NCI-H187 treated with DMSO at 0.1 percent for 48 hours (cell line): ENCODE results near the gene ENO4.

Source experiments
- DNase-seq: peaks from one replicate; lab custom pipeline; 2025; lab: John Stamatoyannopoulos, UW

ENO4 gene

DNA sequence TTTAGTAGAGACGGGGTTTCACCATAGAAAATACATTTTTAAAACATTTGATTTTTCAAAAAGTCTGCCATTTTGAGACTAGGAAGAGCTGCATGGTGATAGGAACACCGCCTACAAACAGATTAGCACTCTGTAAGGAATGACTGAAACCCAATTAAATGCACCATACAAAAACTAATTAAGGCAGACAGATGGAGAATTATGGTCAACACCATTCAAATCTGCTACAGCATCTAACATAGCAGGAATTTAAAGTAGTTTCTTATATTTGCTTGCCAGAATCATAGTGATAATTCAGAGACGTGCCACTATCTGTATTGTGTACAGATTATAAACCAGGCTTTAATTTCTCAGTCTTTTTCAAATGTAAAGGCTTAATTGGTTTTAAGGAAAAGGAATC lies 68.2 kb downstream of the ENO4 start:
- no peak for DNase-seq

DNA sequence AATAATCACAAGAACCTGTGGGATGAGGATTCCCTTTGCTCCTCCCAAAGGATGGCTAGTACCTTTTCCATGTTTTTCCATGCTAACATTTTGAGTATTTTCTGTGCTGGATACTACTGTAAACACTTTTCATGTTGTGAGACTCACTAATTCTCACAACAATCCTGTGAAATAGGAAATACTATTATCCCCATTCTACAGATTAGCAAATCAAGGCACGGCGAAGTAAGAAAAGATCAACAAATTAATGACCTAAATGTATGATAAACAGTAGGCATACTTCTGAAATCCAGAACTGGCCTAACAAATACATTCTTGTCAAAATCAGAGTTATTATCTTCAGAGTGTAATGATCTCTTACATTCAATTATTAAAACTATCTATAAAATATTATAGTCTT lies 69.3 kb downstream of the ENO4 start:
- no peak for DNase-seq

GRCh38 chr10:116919164-116919563 lies 69.9 kb downstream of the ENO4 start:
- no peak for DNase-seq

- DNase-seq = no peak
Observed at GRCh38 chr10:116919706-116920105, 70.4 kb downstream of the ENO4 start.

DNA sequence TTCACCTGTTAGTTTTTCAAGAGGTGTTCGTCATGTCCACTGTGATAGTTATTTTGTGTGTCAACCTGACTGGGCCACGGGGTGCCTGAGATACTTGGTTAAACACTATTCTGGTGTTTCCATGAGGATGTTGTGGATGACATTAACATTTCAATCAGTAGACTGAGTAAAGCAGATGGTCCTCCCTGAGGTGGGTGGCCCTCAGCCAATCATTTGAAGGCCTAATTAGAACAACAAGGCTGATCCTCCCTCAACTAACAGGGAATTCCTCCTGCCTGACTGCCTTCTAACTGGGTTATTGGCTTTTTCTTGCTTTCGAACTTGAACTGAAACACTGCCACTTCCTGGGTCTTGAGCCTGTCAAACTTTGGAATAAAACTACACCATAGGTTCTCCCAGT lies 75.8 kb downstream of the ENO4 start:
- DNase-seq = no peak

DNA sequence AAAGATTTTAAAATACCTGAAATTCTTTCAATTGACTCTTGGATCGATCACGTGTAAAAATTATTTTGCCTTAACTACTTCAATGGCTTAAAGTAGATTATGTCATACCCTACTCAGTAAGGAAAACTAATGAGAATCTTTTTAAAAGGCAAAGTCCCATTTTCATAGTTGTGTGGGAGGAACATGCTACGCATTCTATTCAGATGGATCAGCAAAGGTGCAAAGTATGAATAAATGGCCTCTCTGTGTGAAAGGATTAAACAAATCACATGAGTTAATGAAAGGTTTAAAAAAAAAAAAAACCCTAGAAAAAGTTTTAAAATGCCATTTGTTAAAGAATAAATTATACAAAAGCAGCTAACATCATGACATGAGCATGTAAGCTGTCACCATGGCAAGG lies 77.1 kb downstream of the ENO4 start:
- DNase-seq = no peak

GRCh38 chr10:116931806-116932205 lies 82.5 kb downstream of the ENO4 start:
- no peak for DNase-seq
